ENCODE results near the gene ESRRB. TPM values are rescaled to one million over a fixed set of nuclear protein-coding genes. Genes with fewer than 3 reads are reported as not detected.

ESRRB gene
- polyA plus RNA-seq, 1 of the 3 experiments (the other 2 are of a cell fraction): 0.05 TPM

DNA sequence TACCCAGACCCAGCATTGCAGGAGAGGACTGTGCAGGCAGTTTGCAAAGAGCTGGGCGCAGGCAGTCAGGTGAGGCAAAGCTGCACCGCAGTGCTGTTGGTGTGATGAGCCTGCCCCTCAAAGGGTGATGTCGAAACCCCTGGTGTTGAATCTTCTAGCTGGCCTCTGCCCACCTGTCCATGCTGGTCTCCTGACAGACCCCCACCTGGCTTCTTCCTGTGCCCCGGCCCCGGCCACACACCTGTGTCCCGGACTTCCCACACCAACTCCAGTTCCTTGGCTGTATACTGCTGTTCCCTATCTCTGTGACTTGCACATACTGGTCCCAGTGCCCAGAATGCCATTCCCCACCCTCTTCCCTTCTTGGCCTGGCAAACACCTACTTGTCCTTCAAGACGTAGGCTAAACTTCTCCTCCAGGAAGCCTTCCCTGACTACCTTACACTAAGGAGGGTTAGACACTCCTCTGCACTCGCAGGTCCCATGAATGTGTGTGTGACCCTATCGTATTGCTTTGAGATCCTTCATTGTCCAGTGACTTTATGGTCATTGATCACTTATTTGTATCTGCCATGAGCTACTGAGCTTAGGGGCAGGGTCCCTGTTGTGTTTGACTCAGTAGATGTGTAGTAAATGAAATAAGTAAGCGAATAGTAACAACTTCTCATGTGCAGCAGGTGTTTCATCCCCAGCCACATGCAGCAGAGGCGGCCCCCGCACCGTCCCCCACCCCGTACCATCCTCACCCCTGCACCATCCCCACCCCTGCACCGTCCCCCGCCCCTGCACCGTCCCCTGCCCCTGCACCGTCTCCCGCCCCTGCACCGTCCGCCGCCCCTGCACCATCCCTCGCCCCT lies 37.4 kb downstream of the ESRRB start:
- H3K4me2 ChIP-seq: no peak overlapping the region
- TF ChIP-seq, protein P1, sequence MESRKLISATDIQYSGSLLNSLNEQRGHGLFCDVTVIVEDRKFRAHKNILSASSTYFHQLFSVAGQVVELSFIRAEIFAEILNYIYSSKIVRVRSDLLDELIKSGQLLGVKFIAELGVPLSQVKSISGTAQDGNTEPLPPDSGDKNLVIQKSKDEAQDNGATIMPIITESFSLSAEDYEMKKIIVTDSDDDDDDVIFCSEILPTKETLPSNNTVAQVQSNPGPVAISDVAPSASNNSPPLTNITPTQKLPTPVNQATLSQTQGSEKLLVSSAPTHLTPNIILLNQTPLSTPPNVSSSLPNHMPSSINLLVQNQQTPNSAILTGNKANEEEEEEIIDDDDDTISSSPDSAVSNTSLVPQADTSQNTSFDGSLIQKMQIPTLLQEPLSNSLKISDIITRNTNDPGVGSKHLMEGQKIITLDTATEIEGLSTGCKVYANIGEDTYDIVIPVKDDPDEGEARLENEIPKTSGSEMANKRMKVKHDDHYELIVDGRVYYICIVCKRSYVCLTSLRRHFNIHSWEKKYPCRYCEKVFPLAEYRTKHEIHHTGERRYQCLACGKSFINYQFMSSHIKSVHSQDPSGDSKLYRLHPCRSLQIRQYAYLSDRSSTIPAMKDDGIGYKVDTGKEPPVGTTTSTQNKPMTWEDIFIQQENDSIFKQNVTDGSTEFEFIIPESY (IDR thresholded peaks at IDR 0.05; ENCODE audit: borderline replicate concordance, low read depth): no peak
- TF ChIP-seq NFIC (IDR thresholded peaks at IDR 0.05; ENCODE audit: borderline replicate concordance) (no peak), RCOR1 (IDR thresholded peaks at IDR 0.05; ENCODE audit: low read length) (no peak), FOSL2 (IDR thresholded peaks at IDR 0.05; ENCODE audit: borderline replicate concordance, low read depth) (no peak), IRF3 (IDR thresholded peaks at IDR 0.05; ENCODE audit: low read depth, low read length) (no peak), NRF1 (IDR thresholded peaks at IDR 0.05; ENCODE audit: low read depth, low read length) (no peak), TEAD4 (IDR thresholded peaks at IDR 0.05; ENCODE audit: borderline replicate concordance, insufficient read depth) (no peak), EP300 (IDR thresholded peaks at IDR 0.05; ENCODE audit: borderline replicate concordance in 1 of 2, low read depth in 1 of 2, low read length in 1 of 2) (no peak), FOXJ3 (CRISPR knock-in tag; IDR thresholded peaks at IDR 0.05) (no peak), USF2 (IDR thresholded peaks at IDR 0.05; ENCODE audit: borderline replicate concordance, low read depth, low read length) (no peak), RFX5 (IDR thresholded peaks at IDR 0.05; ENCODE audit: low read length) (no peak), YY1 (IDR thresholded peaks at IDR 0.05; ENCODE audit: low read depth) (no peak), GABPA (IDR thresholded peaks at IDR 0.05; ENCODE audit: low read depth) (no peak), TCF12 (IDR thresholded peaks at IDR 0.05) (no peak), CHD2 (IDR thresholded peaks at IDR 0.05; ENCODE audit: low read length, partially characterized antibody) (no peak), GATA2 (CRISPR knock-in tag; IDR thresholded peaks at IDR 0.05) (no peak), SMC3 (IDR thresholded peaks at IDR 0.05; ENCODE audit: low read depth, low read length) (no peak)
- TF ChIP-seq, protein P2, sequence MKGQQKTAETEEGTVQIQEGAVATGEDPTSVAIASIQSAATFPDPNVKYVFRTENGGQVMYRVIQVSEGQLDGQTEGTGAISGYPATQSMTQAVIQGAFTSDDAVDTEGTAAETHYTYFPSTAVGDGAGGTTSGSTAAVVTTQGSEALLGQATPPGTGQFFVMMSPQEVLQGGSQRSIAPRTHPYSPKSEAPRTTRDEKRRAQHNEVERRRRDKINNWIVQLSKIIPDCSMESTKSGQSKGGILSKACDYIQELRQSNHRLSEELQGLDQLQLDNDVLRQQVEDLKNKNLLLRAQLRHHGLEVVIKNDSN (IDR thresholded peaks at IDR 0.05; ENCODE audit: borderline replicate concordance, low read depth): no peak
- ChIA-PET POLR2A (no interaction called here), CTCF (interaction anchor here (0.7 to 1.4 kb wide), 3 partner anchors 24 to 235 kb away, joined by 3 to 4 read pairs (median 3); no protein-coding TSS in a partner anchor)
- H3K4me3 ChIP-seq (ENCODE audit: low read depth in 2 of 2, low read length in 1 of 2): no peak overlapping the region
- H3F3A ChIP-seq (replicated peaks; ENCODE audit: insufficient read depth): no peaks in the 10 kb centered on the region
- no peak overlapping the region for H3K27ac ChIP-seq (ENCODE audit: low read depth in 2 of 2, low read length in 1 of 2)
- 48% methylated on average over 22 of the region's 23 CpGs for WGBS (ENCODE audit: low lambda C conversion rate)
- H4K20me1 ChIP-seq (ENCODE audit: insufficient read depth): no peaks in the 10 kb centered on the region
- H3K79me2 ChIP-seq (ENCODE audit: insufficient read depth): no peaks in the 10 kb centered on the region
- no peaks in the 10 kb centered on the region for H3K36me3 ChIP-seq (replicated peaks in 1 of 2; ENCODE audit: control insufficient read depth in 1 of 2, insufficient read depth in 2 of 2, low read length in 1 of 2)
- DNase-seq: no peak
- no peak overlapping the region for H2AFZ ChIP-seq (ENCODE audit: low read depth)
- no peak overlapping the region for H3K9ac ChIP-seq
- no peaks in the 10 kb centered on the region for H3K9me3 ChIP-seq
- H3K27me3 ChIP-seq (ENCODE audit: insufficient read depth): peaks cover 6% of the 10 kb centered on the region; the same call in 1 of the 2 replicates
- H3K4me1 ChIP-seq (ENCODE audit: control insufficient read depth in 1 of 2, insufficient read depth in 2 of 2, low read depth in 1 of 2, low read length in 1 of 2): no peaks in the 10 kb centered on the region; a peak in 1 of 4 replicates
- no peaks in the 10 kb centered on the region for H3K9me2 ChIP-seq
